ENCODE results near the gene COL27A1.

Gene COL27A1

GRCh38 chr9:114347675-114348074 is 192.3 kb downstream of the COL27A1 start:
- no peak for DNase-seq

- no peak for DNase-seq
Observed at GRCh38 chr9:114348261-114348905, 193.0 kb downstream of the COL27A1 start.

GRCh38 chr9:114348906-114349482 is 193.7 kb downstream of the COL27A1 start:
- peak; percentile 48 for DNase-seq

- DNase-seq: no peak
Observed at GRCh38 chr9:114349713-114350480, 194.6 kb downstream of the COL27A1 start.

- no peak for DNase-seq
Observed at GRCh38 chr9:114350636-114351401, 195.5 kb downstream of the COL27A1 start.

- no peak for DNase-seq
Observed at GRCh38 chr9:114351932-114352331, 196.6 kb downstream of the COL27A1 start.

- DNase-seq: no peak
Observed at GRCh38 chr9:114355821-114356220, 200.5 kb downstream of the COL27A1 start.

GRCh38 chr9:114356792-114357191 is 201.5 kb downstream of the COL27A1 start:
- DNase-seq: no peak

GRCh38 chr9:114357360-114357759 is 202.0 kb downstream of the COL27A1 start:
- no peak for DNase-seq

GRCh38 chr9:114357911-114358328 is 202.6 kb downstream of the COL27A1 start:
- no peak for DNase-seq

- DNase-seq: no peak
Observed at GRCh38 chr9:114359801-114360200, 204.5 kb downstream of the COL27A1 start.

- DNase-seq: no peak
Observed at GRCh38 chr9:114361542-114361941, 206.2 kb downstream of the COL27A1 start.
